Stimulated activated CD8-positive, alpha-beta memory T cell treated with anti-CD3 and anti-CD28 coated beads, Interleukin-4, amount 100 ng/mL, for 48 hours (primary cell): Measurements from ENCODE around the gene ZMYND15.
A peak's percentile ranks its signal among the peaks of the same experiment; 100 is the strongest.

ENCODE experiments used
- DNase-seq: peaks from one replicate; pipeline ENCODE4 v3.0.0-alpha.2; 2020

Gene ZMYND15

GRCh38 chr17:4716081-4716480, 23.6 kb upstream of the ZMYND15 start:
- DNase-seq: no peak

- DNase-seq: no peak
These were observed 21.8 kb upstream of the ZMYND15 start for GRCh38 chr17:4717791-4718190.

GRCh38 chr17:4718276-4718675, 21.4 kb upstream of the ZMYND15 start:
- DNase-seq: no peak

GRCh38 chr17:4719146-4719545, 20.5 kb upstream of the ZMYND15 start:
- DNase-seq: no peak

GRCh38 chr17:4719684-4720221, 19.9 kb upstream of the ZMYND15 start:
- DNase-seq: no peak

- DNase-seq: no peak
These were observed 18.8 kb upstream of the ZMYND15 start for GRCh38 chr17:4720787-4721186.

GRCh38 chr17:4721203-4722135, 18.2 kb upstream of the ZMYND15 start:
- no peak for DNase-seq

- no peak for DNase-seq
These were observed 16.9 kb upstream of the ZMYND15 start for GRCh38 chr17:4722678-4723240.

- no peak for DNase-seq
These were observed 15.0 kb upstream of the ZMYND15 start for GRCh38 chr17:4724650-4725049.

- DNase-seq: no peak
These were observed 13.9 kb upstream of the ZMYND15 start for GRCh38 chr17:4725646-4726310.

GRCh38 chr17:4728124-4728523, 11.5 kb upstream of the ZMYND15 start:
- DNase-seq: peak; percentile 48

- DNase-seq: no peak
These were observed 6.5 kb upstream of the ZMYND15 start for GRCh38 chr17:4733073-4733531.

- DNase-seq: no peak
These were observed 4.7 kb upstream of the ZMYND15 start for GRCh38 chr17:4734857-4735475.

- DNase-seq: no peak
These were observed 3.6 kb upstream of the ZMYND15 start for GRCh38 chr17:4735876-4736651.

- peak; percentile 22 for DNase-seq
These were observed 1.2 kb upstream of the ZMYND15 start for GRCh38 chr17:4738136-4739121.

- no peak for DNase-seq
These were observed 355 bp downstream of the ZMYND15 start for GRCh38 chr17:4740025-4740351.

- no peak for DNase-seq
These were observed 951 bp downstream of the ZMYND15 start for GRCh38 chr17:4740584-4740983.

GRCh38 chr17:4741544-4741943, 1.9 kb downstream of the ZMYND15 start:
- DNase-seq: no peak

- peak; percentile 21 for DNase-seq
These were observed 2.5 kb downstream of the ZMYND15 start for GRCh38 chr17:4742133-4742532.

GRCh38 chr17:4742629-4743028, 3.0 kb downstream of the ZMYND15 start:
- DNase-seq: no peak

GRCh38 chr17:4743216-4743615, 3.6 kb downstream of the ZMYND15 start:
- no peak for DNase-seq
